AG09319 (cell line): ENCODE measurements around the gene RBMS1.

ENCODE experiments used
- DNase-seq: peaks from one replicate; pipeline ENCODE4 v3.0.0-alpha.2; 2010; ENCODE audit warnings: low read depth; ENCODE audit errors: extremely low read depth
- TF ChIP-seq, protein P1 (sequence below): IDR thresholded peaks from 2 replicates; pipeline ENCODE4 v1.5.1; 2011; ENCODE audit warnings: low read depth, mild to moderate bottlenecking, inconsistent platforms, low read length, moderate library complexity

The RBMS1 gene

DNA sequence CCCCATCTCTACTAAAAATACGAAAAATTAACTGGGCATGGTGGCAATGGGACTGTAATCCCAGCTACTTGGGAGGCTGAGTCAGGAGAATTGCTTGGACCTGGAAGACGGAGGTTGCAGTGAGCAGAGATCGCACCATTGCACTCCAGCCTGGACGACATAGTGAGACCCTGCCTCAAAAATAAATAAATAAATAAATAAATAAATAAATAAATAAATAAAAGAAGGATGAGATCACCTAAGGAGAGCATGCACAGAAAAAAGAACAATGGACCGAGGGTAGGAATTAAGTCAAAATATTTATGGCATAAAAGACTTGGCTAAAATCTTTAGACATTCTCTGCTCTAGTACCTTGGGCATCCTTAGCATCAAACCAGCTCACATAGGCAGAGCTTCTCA, 8.9 kb upstream of the RBMS1 start:
- TF ChIP-seq, protein P1, sequence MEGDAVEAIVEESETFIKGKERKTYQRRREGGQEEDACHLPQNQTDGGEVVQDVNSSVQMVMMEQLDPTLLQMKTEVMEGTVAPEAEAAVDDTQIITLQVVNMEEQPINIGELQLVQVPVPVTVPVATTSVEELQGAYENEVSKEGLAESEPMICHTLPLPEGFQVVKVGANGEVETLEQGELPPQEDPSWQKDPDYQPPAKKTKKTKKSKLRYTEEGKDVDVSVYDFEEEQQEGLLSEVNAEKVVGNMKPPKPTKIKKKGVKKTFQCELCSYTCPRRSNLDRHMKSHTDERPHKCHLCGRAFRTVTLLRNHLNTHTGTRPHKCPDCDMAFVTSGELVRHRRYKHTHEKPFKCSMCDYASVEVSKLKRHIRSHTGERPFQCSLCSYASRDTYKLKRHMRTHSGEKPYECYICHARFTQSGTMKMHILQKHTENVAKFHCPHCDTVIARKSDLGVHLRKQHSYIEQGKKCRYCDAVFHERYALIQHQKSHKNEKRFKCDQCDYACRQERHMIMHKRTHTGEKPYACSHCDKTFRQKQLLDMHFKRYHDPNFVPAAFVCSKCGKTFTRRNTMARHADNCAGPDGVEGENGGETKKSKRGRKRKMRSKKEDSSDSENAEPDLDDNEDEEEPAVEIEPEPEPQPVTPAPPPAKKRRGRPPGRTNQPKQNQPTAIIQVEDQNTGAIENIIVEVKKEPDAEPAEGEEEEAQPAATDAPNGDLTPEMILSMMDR, result no peak
- no peak for DNase-seq

DNA sequence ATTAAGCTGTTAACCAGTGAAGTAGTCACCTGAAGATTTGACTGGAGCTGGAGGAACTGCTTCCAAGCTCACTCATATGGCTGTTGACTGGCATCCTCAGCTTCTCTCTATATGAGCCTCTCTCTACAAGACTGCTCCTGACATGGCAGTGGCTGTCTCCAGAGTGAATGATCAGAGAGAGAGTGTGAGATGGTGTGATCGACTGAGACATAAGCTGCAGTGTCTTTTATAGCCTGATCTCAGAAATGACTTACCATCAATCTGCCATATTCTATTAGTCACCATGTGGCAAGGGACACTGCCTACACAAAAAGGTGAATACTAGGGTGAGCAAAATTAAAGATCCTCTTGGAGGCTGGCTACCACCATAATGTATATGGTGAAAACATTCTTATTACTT, 7.8 kb upstream of the RBMS1 start:
- TF ChIP-seq, protein P1, result no peak
- no peak for DNase-seq

DNA sequence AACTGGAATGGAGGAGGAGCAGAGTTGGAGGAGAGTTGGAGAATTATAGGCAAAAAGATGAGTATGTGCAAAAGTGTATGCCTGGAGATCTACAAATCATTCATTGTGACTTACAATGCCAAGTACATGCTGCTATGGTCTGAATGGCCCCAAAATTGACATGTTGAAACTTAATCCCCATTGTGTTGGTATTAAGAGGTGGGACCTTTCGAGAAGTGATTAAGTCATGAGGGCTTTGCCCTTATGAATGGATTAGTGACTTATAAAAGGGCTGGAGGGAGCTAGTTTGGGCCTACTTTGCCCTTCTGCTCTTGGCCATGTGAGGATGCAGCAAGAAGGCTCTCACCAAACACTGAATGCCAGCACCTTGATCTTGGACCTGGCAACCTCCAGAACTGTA, 6.3 kb upstream of the RBMS1 start:
- DNase-seq, result no peak
- TF ChIP-seq, protein P1, result no peak

DNA sequence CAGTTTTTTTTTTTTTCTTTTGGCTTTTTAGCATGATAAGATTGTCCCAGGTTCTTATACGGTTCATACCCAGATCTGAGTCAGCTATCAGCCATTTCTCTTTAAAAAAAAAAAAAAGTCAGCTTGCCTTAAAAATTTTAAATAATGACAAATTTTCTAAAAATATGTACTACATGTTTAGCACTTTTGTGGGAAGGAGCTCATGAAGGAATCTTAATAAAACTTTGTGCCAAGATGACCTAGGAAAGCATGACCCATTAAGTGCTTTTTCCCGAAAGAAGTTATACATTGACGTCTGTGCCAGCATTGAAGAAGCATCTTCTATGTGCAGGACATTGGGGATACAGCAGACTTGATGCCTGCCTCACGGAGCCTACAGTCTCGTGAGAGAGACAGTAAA, 4.5 kb upstream of the RBMS1 start:
- DNase-seq, result no peak
- TF ChIP-seq, protein P1, result no peak

DNA sequence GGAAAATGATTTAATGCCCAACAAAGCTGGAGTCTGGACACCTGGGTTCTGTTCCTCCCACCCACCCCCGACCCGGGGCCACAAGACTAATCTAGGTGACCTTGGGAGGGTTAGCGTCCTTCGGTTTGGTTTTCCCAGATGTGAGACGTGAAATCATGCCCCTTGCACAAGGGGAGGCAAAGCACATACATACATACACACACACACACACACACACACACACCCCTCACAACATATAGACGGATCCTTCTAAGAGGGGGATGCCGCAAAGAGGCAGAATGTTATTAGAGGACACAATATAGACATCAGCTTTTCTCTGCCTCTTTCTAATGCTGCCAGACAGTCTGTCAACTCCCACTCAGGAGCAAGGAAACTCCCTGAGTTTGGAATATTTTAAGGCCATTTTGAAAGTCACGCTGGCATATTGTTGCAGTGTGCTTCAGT, 616 bp upstream of the RBMS1 start:
- no peak for DNase-seq
- TF ChIP-seq, protein P1, result no peak

DNA sequence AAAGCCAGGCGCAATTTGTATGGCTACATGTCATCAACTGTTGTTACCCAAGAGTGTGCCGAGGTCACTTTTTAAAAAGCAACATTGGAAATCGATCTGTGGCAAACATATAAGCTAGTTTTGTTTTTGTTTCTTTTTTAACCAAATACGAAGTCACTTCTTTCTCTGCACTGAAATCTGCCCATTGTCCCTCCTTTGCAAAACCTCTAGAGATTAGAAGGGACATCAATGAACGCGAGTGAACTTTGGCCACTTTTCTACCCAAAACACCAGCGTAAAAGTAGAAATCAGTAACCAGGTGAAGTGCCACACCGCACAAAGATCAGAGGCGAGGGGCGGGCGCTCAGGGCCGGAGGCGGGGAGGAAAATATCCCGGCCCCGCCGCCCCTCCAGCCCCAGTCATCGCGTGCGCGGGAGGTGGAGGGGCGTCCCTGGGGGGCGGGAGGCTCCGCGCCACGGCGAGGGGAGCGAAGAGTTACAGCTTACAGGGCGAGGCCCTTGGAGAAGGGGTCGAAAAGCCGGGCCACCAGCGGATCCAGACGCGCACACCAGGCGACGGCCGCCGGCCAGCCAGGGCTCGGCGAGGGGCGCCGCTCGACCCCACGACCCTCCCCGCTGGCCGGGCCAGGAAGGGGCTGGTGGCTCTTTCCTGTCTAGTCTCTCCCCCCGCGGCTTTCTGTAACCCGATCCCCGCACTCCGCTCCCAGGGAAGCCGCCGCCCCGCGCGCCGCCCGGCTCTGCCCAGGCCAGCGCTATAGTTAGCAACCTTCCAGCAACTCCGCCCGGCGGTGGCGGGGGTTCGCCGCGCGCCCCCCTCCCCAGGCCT, 993 bp downstream of the RBMS1 start:
- DNase-seq, result no peak
- TF ChIP-seq, protein P1, result no peak

DNA sequence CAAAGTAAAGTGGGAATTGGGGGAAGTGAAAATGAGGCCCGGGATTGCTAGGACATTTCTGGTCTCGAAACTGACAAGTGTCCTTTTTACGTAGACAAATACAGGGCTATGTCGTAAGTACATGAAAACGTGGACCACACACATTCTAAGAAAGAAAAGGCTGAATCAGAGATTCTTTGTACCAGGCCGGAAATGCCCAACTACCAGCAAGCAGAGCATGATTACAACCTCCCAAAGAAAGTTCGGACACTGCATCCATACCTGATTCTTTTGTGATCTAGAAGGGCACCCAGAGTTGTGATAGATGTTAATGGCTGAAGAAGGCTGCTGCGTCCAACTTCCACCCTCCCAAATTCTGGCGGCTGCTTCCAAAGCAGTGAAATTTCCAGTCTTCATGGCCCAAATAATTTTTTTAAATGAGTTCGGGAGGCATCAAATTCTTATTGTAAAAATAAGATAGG, 1.7 kb downstream of the RBMS1 start:
- no peak for DNase-seq
- TF ChIP-seq, protein P1, result no peak
